ENCODE data around the gene THAP2.

THAP2 gene

DNA sequence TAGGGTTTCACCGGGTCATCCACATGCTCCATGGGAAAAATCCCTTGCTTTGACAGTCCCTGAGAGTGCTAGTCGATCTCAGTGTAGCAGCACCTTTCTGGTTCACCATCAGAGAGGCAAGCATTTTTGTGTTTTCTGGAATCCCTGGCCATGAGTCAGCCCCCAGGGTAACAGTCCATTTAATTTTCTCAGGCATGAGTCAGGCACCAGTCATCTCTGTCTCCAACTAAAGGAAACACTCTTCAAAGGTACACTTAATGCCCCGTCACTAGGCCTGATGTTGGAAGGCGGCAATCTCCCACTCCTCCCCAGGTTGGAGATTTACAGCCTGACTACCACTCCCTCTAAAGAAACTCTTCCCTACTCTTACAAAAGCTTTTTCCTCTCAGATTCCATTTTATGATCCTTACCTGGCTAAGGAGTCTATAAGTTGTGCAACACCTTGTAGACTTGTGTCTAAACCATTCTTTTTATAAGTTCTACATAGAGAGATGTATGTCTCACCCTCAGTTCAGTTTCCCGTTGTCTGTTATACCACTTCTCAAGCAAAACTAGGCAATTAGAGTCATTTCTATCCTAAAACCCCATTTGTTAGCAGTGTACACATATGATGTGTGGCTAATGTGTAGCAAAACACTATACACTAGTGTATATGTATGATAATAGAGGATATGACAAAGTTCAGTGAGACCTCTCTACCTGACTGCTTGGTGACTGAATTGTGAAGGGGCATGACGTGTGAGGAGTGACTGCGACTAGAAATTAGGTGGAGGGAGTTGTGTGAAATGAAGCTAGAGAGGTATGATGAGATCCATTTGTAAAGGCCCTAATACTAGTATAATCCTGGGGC, 46.4 kb downstream of the THAP2 start:
- no peak for DNase-seq

DNA sequence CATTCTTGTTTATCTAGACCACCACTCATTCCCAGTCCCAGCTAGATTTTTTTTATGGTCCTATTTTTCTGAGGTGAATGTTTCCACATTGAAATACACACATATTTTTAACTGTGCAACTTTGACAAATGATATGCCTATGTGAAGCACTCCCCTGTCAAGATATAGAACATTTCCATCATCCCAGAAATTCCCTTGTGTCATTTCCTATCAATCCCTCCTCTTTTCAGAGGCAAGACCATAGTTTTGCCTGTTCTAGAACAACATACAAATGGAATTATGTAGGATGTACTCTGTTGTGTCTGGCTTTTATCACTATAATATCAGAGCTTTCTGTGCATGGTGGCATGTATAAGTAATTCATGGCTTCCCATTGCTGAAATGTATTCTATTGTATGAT, 54.5 kb downstream of the THAP2 start:
- DNase-seq, result no peak

DNA sequence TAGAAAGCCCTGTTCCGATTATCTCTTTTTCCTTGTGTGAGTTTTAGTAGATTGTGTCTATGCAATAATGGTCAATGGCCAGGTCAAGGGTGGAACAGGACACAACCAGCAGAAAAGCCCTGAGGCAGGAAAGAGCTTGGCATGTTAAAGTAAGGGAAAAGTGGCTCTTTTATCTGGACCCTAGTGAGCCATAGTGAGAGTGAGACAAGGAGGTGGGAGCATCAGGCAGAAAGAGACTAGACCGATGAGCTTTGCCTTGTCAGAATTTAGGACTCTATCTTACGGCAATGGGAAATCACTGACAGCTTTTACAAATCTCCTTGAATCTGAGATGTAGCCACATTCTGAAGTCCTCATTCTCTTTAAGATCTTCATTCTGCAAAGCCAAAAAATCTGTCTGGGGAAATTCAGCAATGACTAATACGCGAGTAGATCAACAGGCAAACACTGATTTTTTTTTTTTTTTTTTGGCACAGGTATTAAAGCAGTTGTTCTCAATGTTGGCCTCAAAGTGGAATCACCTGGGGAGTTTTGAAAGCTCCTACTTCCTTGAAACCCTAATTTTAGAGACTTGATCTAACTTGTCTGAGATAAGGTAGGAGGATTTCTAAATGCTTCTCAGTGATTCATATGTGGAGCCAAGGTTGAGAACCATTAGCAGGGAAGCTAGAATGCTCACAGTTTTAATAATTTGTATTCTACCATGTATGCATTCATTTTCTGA, 55.7 kb downstream of the THAP2 start:
- DNase-seq, result no peak

DNA sequence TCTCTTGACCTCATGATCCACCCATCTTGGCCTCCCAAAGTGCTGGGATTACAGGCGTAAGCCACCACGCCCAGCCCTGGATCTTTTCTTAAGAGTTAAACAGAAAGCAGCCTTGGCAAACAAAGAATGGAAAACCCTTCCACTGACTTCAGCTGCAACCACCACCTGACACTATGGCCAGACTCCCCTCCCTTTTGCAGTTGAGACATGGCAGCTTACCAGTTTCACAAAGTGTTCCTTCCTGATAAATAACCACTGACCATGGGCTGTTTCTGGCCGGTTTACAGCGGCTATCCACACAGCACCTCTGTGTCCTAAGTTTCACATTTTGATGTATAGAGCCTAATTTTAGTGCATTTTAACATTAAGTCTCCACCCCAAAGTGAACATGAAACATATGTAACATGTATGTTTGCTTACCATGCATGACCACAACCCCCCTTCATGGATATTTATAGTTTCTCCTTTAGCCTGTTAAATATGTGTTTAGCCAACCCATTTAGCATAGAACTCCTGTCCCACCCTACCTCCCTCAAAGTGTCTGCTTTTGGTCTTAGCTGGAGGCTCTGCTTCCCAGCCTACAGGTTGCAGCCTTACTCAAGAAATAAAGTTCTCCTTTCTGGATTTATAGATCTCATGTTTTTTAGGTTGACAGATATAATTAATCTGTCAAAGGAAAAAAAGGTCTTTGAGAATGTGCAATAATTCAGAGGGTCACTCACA, 57.8 kb downstream of the THAP2 start:
- DNase-seq, result no peak

DNA sequence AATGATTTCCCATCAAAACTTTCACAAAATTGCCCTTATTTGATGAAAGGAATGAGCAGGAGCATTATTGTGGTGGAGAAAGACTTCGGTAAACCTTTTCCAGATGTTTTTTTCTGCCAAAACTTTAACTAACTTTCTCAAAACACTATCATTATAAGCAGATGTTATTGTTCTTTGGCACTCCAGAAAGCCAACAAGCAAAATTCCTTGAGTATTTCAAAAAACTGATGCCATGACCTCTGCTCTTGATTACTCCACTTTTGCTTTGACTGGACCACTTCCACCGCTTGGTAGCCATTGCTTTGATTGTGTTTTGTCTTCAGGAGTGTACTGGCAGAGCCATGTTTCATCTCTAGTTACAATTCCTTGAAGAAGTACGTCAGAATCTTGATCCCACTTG, 60.9 kb downstream of the THAP2 start:
- DNase-seq, result no peak

DNA sequence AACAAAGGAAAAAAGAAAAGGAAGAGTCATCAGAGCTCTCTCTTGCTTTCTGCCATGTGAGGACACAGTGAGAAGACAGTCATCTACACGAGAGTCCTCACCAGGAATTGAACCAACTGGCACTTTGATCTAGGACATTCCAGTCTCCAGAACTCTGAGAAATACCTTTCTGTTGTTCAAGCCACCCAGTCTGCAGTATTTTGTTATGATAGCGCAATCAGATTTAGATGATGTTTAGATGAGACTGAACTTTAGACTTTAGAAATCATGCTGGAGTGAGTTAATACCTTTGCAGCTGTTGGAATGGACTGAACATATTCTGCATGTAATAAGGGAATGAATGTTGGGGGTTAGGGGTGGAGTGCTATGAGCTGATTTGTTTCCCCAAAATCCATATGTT, 62.4 kb downstream of the THAP2 start:
- DNase-seq, result no peak

DNA sequence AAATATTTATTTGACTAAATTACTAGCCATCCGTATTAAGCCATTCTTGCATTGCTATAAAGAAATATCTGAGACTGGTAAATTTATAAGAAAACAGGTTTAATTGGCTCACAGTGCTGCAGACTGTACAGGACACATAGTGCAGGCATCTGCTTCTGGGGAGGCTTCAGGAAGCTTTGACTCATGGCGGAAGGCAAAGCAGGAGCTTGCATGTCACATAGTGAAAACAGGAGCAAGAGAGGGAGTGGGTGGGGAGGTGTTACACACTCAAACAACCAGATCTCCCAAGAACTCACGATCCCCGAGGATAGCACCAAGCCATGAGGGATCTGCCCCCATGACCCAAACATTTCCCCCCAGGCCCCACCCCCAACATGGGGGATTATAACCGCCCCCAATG, 63.9 kb downstream of the THAP2 start:
- DNase-seq, result no peak
